HCT116 (cell line): ENCODE measurements around the gene MND1. TPM values are rescaled to one million over a fixed set of nuclear protein-coding genes. Genes with fewer than 3 reads are reported as not detected.

Experiments used
- ATAC-seq: fragments of 200-7000 bp; cut with Tn5 transposase; 2 replicates; pipeline ENCODE4 v1.9.1; 2020; ENCODE audit warnings: mild to moderate bottlenecking, moderate library complexity
- BruUV-seq: library from RNA; stranded (reverse); fragments of 400-500 nt; replicated peaks from 2 replicates; lab custom pipeline; 2021; lab: Mats Ljungman, UMichigan
- CTCF ChIA-PET: fragments of 300-600 bp; sonication (Branson Sonifier 250); formaldehyde crosslinking; loops from one replicate; lab custom pipeline; 2021; ENCODE audit warnings: antibody characterized with exemption; lab: Charles Lee
- POLR2A ChIA-PET: fragments of 300-600, 350-600 bp; sonication (Branson Sonifier 250); formaldehyde crosslinking; loops from one replicate; lab custom pipeline; 2021; ENCODE audit warnings: antibody characterized with exemption; lab: Charles Lee
- RAD21 ChIA-PET, 2 experiments: fragments of 300-600 bp; sonication (Branson Sonifier 250); formaldehyde crosslinking; loops; one replicate each; lab custom pipeline; 2023; ENCODE audit warnings: low total read pairs in 2 of 2; ENCODE audit not compliant: uncharacterized antibody in 2 of 2, unreplicated experiment in 2 of 2, low non-redundant PET in 1 of 2; lab: Charles Lee
- DNase-seq: peaks from one replicate; pipeline ENCODE4 v3.0.0-alpha.2; 2010; ENCODE audit warnings: low read depth, low spot score
- H2AFZ ChIP-seq: fragments of 200-600 bp; shearing (Covaris generic), sonication (generic); 2 replicates; pipeline ENCODE4 v1.6.1; 2017; ENCODE audit warnings: low read depth, mixed run types, mixed read lengths, antibody characterized with exemption, low read length; ENCODE audit not compliant: poor library complexity, severe bottlenecking
- H3K27ac ChIP-seq: 2 replicates; pipeline ENCODE4 v1.5.1; 2012; ENCODE audit warnings: low read depth, low read length
- H3K27me3 ChIP-seq: fragments of 200-600 bp; sonication (generic); 2 replicates; pipeline ENCODE4 v1.6.1; 2016; ENCODE audit warnings: mixed run types, low read length, mixed read lengths; ENCODE audit not compliant: insufficient read depth
- H3K36me3 ChIP-seq, 2 experiments: fragments of 200-500 bp in 1 of 2; fragments of 200-600 bp in 1 of 2; sonication (Bioruptor generic) in 1 of 2; sonication (generic) in 1 of 2; 2 replicates each; pipeline versions ENCODE4 v1.5.1 to v1.6.1; 2014 to 2016; ENCODE audit warnings: low read length in 2 of 2, inconsistent platforms in 1 of 2, mixed read lengths in 1 of 2, mixed run types in 1 of 2; ENCODE audit not compliant: insufficient read depth in 2 of 2, control insufficient read depth in 1 of 2
- H3K4me1 ChIP-seq, 2 experiments: fragments of 200-600 bp in 1 of 2; sonication (generic) in 1 of 2; 2 replicates each; pipeline versions ENCODE4 v1.5.1 to v1.6.1; 2012 to 2017; ENCODE audit warnings: low read length in 2 of 2, inconsistent platforms in 1 of 2, mild to moderate bottlenecking in 1 of 2, mixed read lengths in 1 of 2, mixed run types in 1 of 2, moderate library complexity in 1 of 2; ENCODE audit not compliant: insufficient read depth in 2 of 2, control insufficient read depth in 1 of 2
- H3K4me2 ChIP-seq: fragments of 200-600 bp; sonication (generic); 2 replicates; pipeline ENCODE4 v1.6.1; 2017; ENCODE audit warnings: mixed run types, low read length, mixed read lengths
- H3K4me3 ChIP-seq, 2 experiments: fragments of 200-600 bp in 1 of 2; sonication (generic) in 1 of 2; replicated peaks in 1 of 2; 2 replicates each; pipeline ENCODE4 v1.5.1; 2011 to 2016; ENCODE audit warnings: low read length in 2 of 2, control low read depth in 1 of 2, low read depth in 1 of 2, mild to moderate bottlenecking in 1 of 2, mixed read lengths in 1 of 2, mixed run types in 1 of 2
- H3K79me2 ChIP-seq: fragments of 200-600 bp; sonication (generic); 2 replicates; pipeline ENCODE4 v1.6.1; 2017; ENCODE audit warnings: mild to moderate bottlenecking, mixed run types, low read length, moderate library complexity, mixed read lengths; ENCODE audit not compliant: insufficient read depth
- H3K9ac ChIP-seq: fragments of 200-600 bp; sonication (generic); 2 replicates; pipeline ENCODE4 v1.6.1; 2016; ENCODE audit warnings: low read length, mixed read lengths
- H3K9me2 ChIP-seq: fragments of 200-600 bp; sonication (generic), shearing (Covaris generic); 2 replicates; pipeline ENCODE4 v1.6.1; 2017; ENCODE audit warnings: mixed run types, mild to moderate bottlenecking, moderate library complexity; ENCODE audit not compliant: insufficient read depth
- H3K9me3 ChIP-seq, 2 experiments: fragments of 200-500 bp in 1 of 2; fragments of 200-600 bp in 1 of 2; sonication (Bioruptor generic) in 1 of 2; sonication (generic) in 1 of 2; 2 replicates each; pipeline ENCODE4 v1.6.1; 2014 to 2017; ENCODE audit warnings: low read length in 2 of 2, mixed read lengths in 2 of 2, inconsistent platforms in 1 of 2, low read depth in 1 of 2, mild to moderate bottlenecking in 1 of 2, mixed run types in 1 of 2, moderate library complexity in 1 of 2; ENCODE audit not compliant: control insufficient read depth in 1 of 2, insufficient read depth in 1 of 2
- H4K20me1 ChIP-seq: fragments of 200-600 bp; sonication (generic), shearing (Covaris generic); 2 replicates; pipeline ENCODE4 v1.6.1; 2017; ENCODE audit warnings: mixed run types, mild to moderate bottlenecking, moderate library complexity; ENCODE audit not compliant: insufficient read depth
- ATF3 ChIP-seq: IDR thresholded peaks from 2 replicates; pipeline ENCODE4 v1.6.1; 2012
- CBX3 ChIP-seq: IDR thresholded peaks from 2 replicates; pipeline ENCODE4 v1.6.1; 2012; ENCODE audit warnings: low read depth
- FOSL1 ChIP-seq: IDR thresholded peaks from 2 replicates; pipeline ENCODE4 v1.6.1; 2012; ENCODE audit warnings: low read depth
- JUND ChIP-seq: IDR thresholded peaks from 2 replicates; pipeline ENCODE4 v1.6.1; 2012
- SIN3A ChIP-seq: IDR thresholded peaks from 2 replicates; pipeline ENCODE4 v1.6.1; 2012; ENCODE audit warnings: low read depth
- SP1 ChIP-seq: IDR thresholded peaks from 2 replicates; pipeline ENCODE4 v1.6.1; 2012; ENCODE audit warnings: low read depth
- SRF ChIP-seq: IDR thresholded peaks from 2 replicates; pipeline ENCODE4 v1.6.1; 2012; ENCODE audit warnings: low read depth
- intact Hi-C: fragments of 100-400 bp; cut with micrococcal nuclease; formaldehyde crosslinking; loops from 2 replicates; pipeline ENCODE4 v1.10.0; 2022
- total RNA-seq: library from RNA; stranded (reverse); gene quantifications from one replicate; pipeline ENCODE4 v1.2.1, GENCODE V29; 2021; ENCODE audit not compliant: unreplicated experiment
- TF ChIP-seq, protein P1 (sequence below): IDR thresholded peaks from 2 replicates; pipeline ENCODE4 v1.6.1; 2012
- TF ChIP-seq, protein P2 (sequence below), 3 experiments: fragments of 200-600 bp in 1 of 3; sonication (generic) in 1 of 3; IDR thresholded peaks in 2 of 3; conservative IDR thresholded peaks in 1 of 3; 2 replicates each; pipeline ENCODE4 v1.5.1; 2012 to 2017; ENCODE audit warnings: low read depth in 2 of 3, low read length in 2 of 3, antibody characterized with exemption in 1 of 3, borderline replicate concordance in 1 of 3, control low read depth in 1 of 3, mild to moderate bottlenecking in 1 of 3, mixed read lengths in 1 of 3, mixed run types in 1 of 3, moderate library complexity in 1 of 3; ENCODE audit not compliant: insufficient read depth in 1 of 3

Gene MND1
- total RNA-seq, 1 experiment from 2014 or later = 29.9 TPM

DNA sequence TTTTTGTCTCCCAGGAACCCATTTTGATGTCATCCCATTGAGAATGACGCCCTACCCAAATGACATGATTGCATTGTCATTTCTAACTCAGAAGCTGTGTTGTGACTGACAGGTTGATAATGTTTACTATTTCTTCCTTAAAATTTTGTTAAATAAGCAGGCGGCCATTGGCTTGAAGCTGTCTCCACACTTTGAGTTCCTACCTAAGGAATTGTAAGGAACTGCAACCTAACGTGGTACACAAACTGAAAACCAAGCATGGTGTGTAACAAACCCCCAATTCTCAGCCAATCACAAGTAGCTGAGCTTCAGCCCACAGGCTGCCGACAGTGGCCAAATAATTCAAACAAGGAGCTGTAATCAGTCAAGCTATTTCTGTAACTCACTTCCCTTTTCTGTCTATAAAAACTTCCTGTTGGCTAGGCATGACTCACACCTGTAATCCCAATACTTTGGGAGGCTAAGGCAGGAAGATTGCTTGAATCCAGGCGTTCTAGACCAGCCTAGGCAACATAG lies 2.9 kb upstream of the MND1 start:
- ChIA-PET RAD21 (interaction anchor here (1.1 to 1.7 kb wide), 2 partner anchors 199 to 233 kb away, joined by 3 to 5 read pairs; no protein-coding TSS in a partner anchor), CTCF (interaction anchor here (0.7 to 2.6 kb wide), 6 partner anchors 19 to 308 kb away, joined by 3 to 13 read pairs (median 4); no protein-coding TSS in a partner anchor), POLR2A (interaction anchor here (1.5 kb wide), 1 partner anchor 137 kb away, joined by 4 read pairs; the partner anchor contains the start of gene TRIM2)
- TF ChIP-seq SIN3A (0 out of 2 replicates have a peak, but pooled peaks have one; percentile 34), FOSL1 (peak; percentile 72), CBX3 (peak; percentile 42; the same call in 1 of the 2 replicates), ATF3 (no peak), SRF (0 out of 2 replicates have a peak, but pooled peaks have one; percentile 45), JUND (peak; percentile 64), SP1 (peak; percentile 50; the same call in 1 of the 2 replicates)
- TF ChIP-seq, protein P1, sequence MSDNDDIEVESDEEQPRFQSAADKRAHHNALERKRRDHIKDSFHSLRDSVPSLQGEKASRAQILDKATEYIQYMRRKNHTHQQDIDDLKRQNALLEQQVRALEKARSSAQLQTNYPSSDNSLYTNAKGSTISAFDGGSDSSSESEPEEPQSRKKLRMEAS = peak; percentile 22; the same call in 1 of the 2 replicates
- TF ChIP-seq, protein P2, sequence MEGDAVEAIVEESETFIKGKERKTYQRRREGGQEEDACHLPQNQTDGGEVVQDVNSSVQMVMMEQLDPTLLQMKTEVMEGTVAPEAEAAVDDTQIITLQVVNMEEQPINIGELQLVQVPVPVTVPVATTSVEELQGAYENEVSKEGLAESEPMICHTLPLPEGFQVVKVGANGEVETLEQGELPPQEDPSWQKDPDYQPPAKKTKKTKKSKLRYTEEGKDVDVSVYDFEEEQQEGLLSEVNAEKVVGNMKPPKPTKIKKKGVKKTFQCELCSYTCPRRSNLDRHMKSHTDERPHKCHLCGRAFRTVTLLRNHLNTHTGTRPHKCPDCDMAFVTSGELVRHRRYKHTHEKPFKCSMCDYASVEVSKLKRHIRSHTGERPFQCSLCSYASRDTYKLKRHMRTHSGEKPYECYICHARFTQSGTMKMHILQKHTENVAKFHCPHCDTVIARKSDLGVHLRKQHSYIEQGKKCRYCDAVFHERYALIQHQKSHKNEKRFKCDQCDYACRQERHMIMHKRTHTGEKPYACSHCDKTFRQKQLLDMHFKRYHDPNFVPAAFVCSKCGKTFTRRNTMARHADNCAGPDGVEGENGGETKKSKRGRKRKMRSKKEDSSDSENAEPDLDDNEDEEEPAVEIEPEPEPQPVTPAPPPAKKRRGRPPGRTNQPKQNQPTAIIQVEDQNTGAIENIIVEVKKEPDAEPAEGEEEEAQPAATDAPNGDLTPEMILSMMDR (IDR thresholded peaks at IDR 0.05 in 2 of 3, conservative IDR thresholded peaks at IDR 0.05 in 1 of 3; ENCODE audit: borderline replicate concordance in 1 of 3, insufficient read depth in 1 of 3, low read depth in 2 of 3, low read length in 2 of 3) = no peak
- H3K4me1 ChIP-seq = peaks cover 18 to 30% of the 10 kb centered on the region in 2 experiments
- peak overlapping the region; percentile 58 for H3K4me2 ChIP-seq
- peaks cover 19% of the 10 kb centered on the region for H3K79me2 ChIP-seq
- H3K27ac ChIP-seq = no peak overlapping the region
- DNase-seq (peak; percentile 35), ATAC-seq (peak; percentile 15)
- H3K9ac ChIP-seq = 0 out of 2 replicates have a peak overlapping the region, but pooled peaks have one; percentile 1
- no peak overlapping the region for H3K4me3 ChIP-seq
- H3K9me2 ChIP-seq = no peaks in the 10 kb centered on the region
- no peaks in the 10 kb centered on the region for H3K27me3 ChIP-seq
- intact Hi-C loops = loop anchor here (10.0 kb wide), 1 partner anchor 413 kb away; no protein-coding TSS in a partner anchor
- H3K36me3 ChIP-seq = no peaks in the 10 kb centered on the region
- H2AFZ ChIP-seq = peak overlapping the region; percentile 55
- BruUV-seq = no TSS peak
- H3K9me3 ChIP-seq = no peaks in the 10 kb centered on the region
- H4K20me1 ChIP-seq = no peaks in the 10 kb centered on the region
